ENCODE data around the gene RPUSD2.
"Not testable (repeated sequence)": the region's sequence is repeated elsewhere in the genome, so short reads cannot be mapped to it uniquely, and the experiment has no call there.

The RPUSD2 gene

DNA sequence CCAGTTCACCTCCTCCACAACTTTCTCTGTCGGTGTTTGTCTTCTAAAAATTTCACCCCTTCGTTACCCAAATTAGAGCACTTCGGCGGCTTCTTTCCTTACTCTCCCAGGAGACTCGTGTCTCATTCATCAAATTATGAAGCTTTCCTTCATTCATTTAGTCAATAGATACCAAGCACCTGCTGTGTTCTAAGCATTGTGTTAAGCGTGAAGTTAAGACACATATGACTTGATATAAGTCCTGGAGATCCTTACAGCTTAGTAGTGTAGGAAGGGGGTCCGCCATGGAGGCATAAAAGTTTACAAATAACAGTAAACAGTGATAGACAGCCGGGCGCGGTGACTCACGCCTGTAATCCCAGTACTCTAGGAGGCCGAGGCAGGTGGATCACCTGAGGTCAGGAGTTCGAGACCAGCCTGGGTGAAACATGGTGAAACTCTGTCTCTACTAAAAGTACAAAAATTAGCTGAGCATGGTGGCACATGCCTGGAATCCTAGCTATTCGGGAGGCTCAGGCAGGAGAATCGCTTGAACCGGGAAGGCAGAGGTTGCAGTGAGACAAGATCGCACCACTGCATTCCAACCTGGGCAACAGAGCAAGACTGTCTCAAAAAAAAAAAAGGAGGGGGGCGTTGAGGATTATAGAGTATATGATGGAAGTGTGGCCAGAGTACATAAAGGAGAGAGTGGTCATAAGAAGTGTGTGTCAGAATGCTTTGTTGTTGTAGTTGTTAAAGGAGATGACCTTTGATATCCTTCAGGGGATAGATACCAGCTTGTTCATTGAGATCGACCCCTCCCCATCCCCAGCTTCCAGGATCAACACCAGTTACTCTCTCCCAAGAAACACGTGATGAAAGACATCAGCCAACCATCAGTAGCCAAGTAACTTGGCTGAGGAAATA is 3.5 kb upstream of the RPUSD2 start:
- FAIRE-seq, result no peak

GRCh38 chr15:40567111-40567510 is 2.0 kb upstream of the RPUSD2 start:
- no peak for FAIRE-seq

DNA sequence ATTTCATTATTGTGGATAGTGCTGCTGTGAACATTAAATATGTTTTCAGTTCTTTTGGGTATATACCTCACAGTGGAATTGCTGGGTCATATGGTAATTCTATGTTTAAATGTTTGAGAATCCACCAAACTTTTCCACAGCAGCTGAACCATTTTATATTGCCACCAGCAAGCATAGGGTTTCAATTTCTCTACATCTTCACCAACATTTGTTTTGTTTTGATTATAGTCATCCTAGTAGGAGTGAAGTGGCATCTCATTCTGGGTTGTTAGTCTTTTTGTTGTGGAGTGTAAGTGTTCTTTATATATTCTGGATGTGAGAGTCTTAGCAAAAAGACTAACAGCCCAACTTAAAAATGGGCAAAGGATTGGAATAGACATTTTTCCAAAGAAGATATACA is 6.0 kb downstream of the RPUSD2 start:
- no peak for FAIRE-seq

DNA sequence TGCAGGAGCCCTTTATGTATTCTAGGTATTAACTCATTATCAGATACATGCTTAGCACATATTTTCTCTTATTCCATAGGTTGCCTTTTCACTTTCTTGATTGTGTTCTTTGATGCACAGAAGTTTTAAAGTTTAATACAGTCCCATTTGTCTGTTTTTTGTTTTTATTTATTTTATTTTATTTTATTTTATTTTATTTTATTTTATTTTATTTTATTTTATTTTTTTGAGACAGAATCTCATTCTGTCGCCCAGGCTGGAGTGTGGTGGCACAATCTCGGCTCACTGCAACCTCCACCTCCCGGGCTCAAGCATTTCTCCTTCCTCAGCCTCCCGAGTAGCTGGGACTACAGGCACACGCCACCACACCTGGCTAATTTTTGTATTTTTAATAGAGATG is 7.8 kb downstream of the RPUSD2 start:
- FAIRE-seq, result not testable (repeated sequence)

GRCh38 chr15:40578892-40579291 is 9.8 kb downstream of the RPUSD2 start:
- no peak for FAIRE-seq

- FAIRE-seq, result not testable (repeated sequence)
Measured at GRCh38 chr15:40581796-40582195, 12.7 kb downstream of the RPUSD2 start.

DNA sequence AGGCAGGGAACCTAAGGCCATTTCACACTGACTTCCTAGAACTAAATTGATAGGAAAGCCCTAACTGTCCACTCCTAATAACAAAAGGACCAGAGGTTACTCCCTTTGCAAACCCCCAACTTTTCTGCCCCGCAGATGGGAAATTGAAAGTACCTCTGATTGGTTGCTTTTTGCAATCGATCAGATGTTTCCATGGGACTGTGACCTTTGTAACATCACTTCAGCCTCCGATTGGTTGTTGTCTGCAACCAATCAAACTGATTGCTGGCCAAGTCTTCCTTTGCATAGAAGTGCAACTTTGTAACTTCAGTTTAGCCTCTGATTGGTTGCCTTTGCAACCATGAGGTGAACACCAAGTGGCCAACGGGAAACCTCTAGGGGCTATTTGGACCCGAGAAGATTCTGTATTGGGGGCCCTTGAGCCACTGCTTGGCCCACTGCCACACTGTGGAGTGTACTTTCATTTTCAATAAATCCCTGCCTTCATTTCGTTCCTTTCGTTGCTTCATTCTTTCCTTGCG is 13.7 kb downstream of the RPUSD2 start:
- no peak for FAIRE-seq

- FAIRE-seq, result no peak
Measured at GRCh38 chr15:40584191-40584590, 15.1 kb downstream of the RPUSD2 start.

DNA sequence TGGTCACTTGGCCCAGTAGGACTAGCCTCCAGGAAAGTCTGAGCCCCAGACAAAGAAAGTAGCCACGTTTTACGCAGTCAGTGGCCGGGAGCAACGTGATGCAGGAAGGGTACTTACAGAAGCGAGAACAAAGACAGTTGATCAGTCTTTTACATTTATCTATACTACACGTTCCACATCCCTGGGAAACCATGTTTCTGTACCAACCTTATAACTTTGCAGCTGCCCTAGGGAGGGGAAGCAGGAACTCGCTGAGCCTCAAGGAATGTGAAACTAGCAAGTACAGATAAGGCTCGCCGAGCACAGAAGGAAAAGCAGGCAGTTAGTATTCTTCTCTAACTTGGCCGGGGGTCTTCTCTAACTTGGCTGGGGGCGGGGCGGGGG is 21.6 kb downstream of the RPUSD2 start:
- FAIRE-seq, result no peak

GRCh38 chr15:40591389-40591788 is 22.3 kb downstream of the RPUSD2 start:
- no peak for FAIRE-seq

- no peak for FAIRE-seq
Measured at GRCh38 chr15:40593165-40593564, 24.1 kb downstream of the RPUSD2 start.

GRCh38 chr15:40593588-40594428 is 24.7 kb downstream of the RPUSD2 start, which contains the start of gene KNL1:
TSS of gene KNL1 (plus strand) at chr15:40594249. CDS start at chr15:40602932, 8,683 bp downstream.
- FAIRE-seq, result no peak

GRCh38 chr15:40594429-40594836 is 25.3 kb downstream of the RPUSD2 start:
- no peak for FAIRE-seq

GRCh38 chr15:40595219-40595618 is 26.1 kb downstream of the RPUSD2 start:
- FAIRE-seq, result no peak

DNA sequence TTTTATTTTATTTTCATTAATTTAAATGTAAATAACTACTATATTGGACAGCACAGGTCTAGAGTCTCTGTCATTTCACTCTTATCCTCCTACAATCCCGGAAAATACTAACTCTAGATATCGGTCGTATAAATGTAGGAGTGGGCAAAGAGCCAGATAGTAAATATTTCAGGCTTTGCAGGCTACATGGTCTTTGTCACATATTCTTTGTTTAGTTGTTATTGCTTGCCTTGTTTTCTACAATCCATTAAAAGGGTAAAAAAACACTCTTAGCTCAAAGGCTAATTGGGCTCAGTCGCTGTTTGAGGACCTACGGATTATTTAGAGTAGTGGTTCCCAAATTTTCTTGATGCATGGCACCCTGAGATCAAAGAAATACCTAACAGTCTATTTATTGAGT is 26.7 kb downstream of the RPUSD2 start:
- no peak for FAIRE-seq

DNA sequence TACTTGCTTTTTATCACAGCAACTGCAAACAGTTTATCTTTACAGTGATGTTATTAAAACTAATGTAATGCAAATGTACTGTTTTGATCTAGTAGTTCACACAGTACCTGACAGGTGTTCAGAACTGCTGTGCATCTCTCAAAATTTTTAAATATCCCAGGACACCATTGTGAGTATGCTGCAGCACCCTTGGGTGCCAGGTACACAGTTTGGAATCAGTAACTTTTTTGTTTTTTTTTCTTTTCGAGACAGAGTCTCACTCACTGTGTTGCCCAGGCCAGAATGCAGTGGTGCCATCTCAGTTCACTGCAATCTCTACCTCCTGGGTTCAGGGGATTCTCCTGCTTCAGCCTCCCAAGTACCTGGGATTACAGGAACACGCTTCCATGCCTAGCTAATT is 27.9 kb downstream of the RPUSD2 start:
- FAIRE-seq, result no peak

DNA sequence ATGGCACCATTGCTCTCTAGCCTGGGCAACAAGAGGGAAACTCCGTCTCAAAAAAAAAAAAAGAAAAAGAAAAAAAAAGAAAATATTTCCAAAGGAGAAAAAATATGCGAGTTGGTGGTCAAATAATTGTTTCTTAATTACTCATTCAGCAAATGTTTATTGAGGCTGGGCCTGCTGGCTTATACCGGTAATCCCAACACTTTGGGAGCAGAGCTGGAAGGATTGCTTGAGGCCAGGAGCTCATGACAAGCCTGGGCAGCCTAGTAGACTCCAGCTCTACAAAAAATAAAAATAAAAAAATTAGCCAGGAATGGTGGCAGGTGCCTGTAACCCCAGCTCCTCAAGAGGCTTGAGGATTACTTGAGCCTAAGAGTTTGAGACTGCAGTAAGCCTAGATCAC is 29.0 kb downstream of the RPUSD2 start:
- no peak for FAIRE-seq

- FAIRE-seq, result no peak
Measured at GRCh38 chr15:40598672-40599071, 29.6 kb downstream of the RPUSD2 start.

DNA sequence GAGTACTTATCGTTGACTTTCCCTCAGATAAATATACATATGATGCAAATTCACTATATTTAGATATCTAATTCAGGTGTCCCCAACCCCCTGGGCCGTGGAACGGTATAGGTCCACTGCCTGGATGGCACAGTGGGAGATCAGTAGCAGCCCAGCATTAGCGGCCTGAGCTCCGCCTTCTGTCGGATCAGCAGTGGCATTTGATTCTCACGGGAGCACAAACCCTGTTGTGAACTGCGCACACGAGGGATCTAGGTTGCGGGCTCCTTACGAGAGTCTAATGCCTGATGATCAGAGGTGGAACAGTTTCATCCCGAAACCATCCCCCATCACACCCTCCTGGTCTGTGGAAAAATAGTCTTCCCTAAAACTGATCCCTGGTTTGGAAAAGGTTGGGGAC is 31.9 kb downstream of the RPUSD2 start:
- no peak for FAIRE-seq

DNA sequence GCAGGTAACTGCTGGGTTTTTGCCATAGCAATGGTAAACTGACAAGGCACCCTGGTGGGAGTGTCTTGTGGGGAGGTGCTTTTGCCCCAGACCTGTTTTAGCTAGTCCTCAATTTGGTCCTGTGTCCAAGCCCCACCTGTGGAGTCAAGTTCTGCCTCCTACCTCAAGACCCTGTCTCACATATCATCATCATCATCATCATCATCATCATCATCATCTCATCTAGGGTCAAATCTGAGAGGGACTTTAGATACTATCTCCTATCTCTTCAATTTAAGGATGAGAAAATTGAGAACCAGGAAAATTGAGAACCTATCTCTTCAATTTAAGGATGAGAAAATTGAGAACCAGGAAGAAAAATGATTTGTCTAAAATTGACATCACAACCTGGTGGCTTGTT is 34.8 kb downstream of the RPUSD2 start:
- FAIRE-seq, result no peak

DNA sequence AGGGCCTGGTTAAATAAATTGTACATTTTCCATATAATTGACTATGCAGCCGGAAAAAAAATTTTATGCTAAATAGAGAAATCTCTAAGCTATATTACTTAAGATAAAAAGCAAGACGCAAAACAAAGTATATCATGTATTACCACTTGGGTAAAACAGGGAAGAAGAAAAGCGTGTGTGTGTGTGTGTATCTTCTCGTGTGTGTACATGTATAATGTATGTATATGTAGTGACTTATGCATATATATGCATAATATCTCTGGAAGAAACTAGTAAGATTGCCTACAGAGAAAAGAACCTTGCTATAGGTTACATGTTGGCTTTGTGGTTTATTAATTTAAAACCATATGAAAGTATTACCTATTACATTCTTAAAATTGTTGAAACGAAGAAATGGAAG is 44.0 kb downstream of the RPUSD2 start:
- no peak for FAIRE-seq

DNA sequence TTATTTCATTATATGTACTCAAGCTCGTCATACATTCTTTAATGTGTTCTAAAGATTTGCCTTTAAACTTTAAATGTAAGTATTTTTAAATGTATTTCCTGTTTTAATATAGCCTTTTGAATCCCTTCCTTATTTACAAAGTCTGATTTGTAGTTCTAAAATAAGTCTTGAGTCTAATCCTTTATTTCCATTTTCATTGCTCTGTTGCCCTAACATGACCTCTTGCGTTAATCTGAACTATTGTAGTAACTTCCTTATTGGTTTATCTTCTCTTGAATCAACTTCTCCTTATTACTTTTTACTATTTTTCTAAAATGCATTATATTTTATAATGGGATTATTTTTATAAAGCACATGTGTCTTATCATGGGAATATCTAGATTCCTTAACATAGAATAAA is 48.9 kb downstream of the RPUSD2 start:
- FAIRE-seq, result peak; percentile 85

- FAIRE-seq, result no peak
Measured at GRCh38 chr15:40618906-40619305, 49.8 kb downstream of the RPUSD2 start.

GRCh38 chr15:40623361-40623760 is 54.3 kb downstream of the RPUSD2 start:
- FAIRE-seq, result no peak

Data from colon (tissue), 2 donors.